Fibroblast of lung (primary cell): ENCODE measurements around the gene LDAH.

Source experiments
- CTCF ChIP-seq, 2 donors: IDR thresholded peaks in 1 of 2; conservative IDR thresholded peaks in 1 of 2; 1 replicate in 1 of 2; 2 replicates in 1 of 2; pipeline ENCODE4 v1.5.1; 2011 to 2012; ENCODE audit warnings: low read length in 2 of 2, control low read depth in 1 of 2, inconsistent platforms in 1 of 2, low read depth in 1 of 2, mild to moderate bottlenecking in 1 of 2
- EZH2 ChIP-seq: IDR thresholded peaks from 2 replicates; pipeline ENCODE4 v1.5.1; 2012; ENCODE audit warnings: low read length, control low read depth, mild to moderate bottlenecking; ENCODE audit errors: missing control alignments

GRCh38 chr2:20674309-20674965 lies 148.5 kb downstream of the LDAH start:
- TF ChIP-seq CTCF (conservative IDR thresholded peaks at IDR 0.05 in 1 of 2, IDR thresholded peaks at IDR 0.05 in 1 of 2; ENCODE audit: low read depth in 1 of 2, low read length in 2 of 2) (no peak), EZH2 (no peak)
